Prostate gland (tissue), 2 donors: ENCODE results near the gene H6PD. TPM values are rescaled to one million over a fixed set of nuclear protein-coding genes. Genes with fewer than 3 reads are reported as not detected.

ENCODE experiments used
- DNase-seq: peaks from one replicate; pipeline ENCODE4 v3.0.0-alpha.2; 2019; ENCODE audit warnings: low spot score
- H3K27ac ChIP-seq, 2 donors: fragments of 200-600 bp; sonication (generic); 2 replicates each; pipeline ENCODE4 v1.5.1; 2017 to 2019
- H3K27me3 ChIP-seq: fragments of 200-600 bp; sonication (generic); replicated peaks from 2 replicates; pipeline ENCODE4 v1.5.1; 2019; ENCODE audit not compliant: insufficient read depth
- H3K36me3 ChIP-seq, 2 donors: fragments of 200-600 bp; sonication (generic); 1 replicate in 1 of 2; 2 replicates in 1 of 2; pipeline versions ENCODE4 v1.5.1 to v1.8.1; 2017 to 2019
- H3K4me1 ChIP-seq: fragments of 200-600 bp; sonication (generic); replicated peaks from 2 replicates; pipeline ENCODE4 v1.5.1; 2019
- H3K4me3 ChIP-seq, 2 donors: fragments of 200-600 bp; sonication (generic); 2 replicates each; pipeline ENCODE4 v1.5.1; 2017 to 2019
- H3K9me3 ChIP-seq: fragments of 200-600 bp; sonication (generic); 2 replicates; pipeline ENCODE4 v1.5.1; 2017
- POLR2A ChIP-seq: fragments of 450-650 bp; IDR thresholded peaks from one replicate; pipeline ENCODE4 v1.6.1; 2016; ENCODE audit warnings: antibody characterized with exemption, mild to moderate bottlenecking
- POLR2AphosphoS5 ChIP-seq: sonication (generic); formaldehyde crosslinking; IDR thresholded peaks from one replicate; pipeline ENCODE4 v1.6.1; 2017; ENCODE audit warnings: antibody characterized with exemption
- WGBS: methylation state at CpG from one replicate; pipeline ENCODE4 v1.1.5; 2018; 5-methylcytosine and 5-hydroxymethylcytosine counted together
- intact Hi-C: fragments of 100-400 bp; cut with DNase I; formaldehyde crosslinking; loops from one replicate; pipeline ENCODE4 v1.14.2; 2022
- total RNA-seq, 2 donors: library from RNA; depleted of rRNA; stranded (reverse); fragments of >200 nt; gene quantifications; one replicate each; pipeline ENCODE4 v1.1.0, GENCODE V29; 2016
- TF ChIP-seq, protein P1 (sequence below), 4 experiments: fragments of 200-600 bp in 2 of 4; fragments of 450-650 bp in 2 of 4; sonication (generic) in 2 of 4; IDR thresholded peaks; 1 replicate in 3 of 4; 2 replicates in 1 of 4; pipeline ENCODE4 v1.5.1; 2016 to 2019; ENCODE audit warnings: antibody characterized with exemption in 4 of 4, mild to moderate bottlenecking in 2 of 4, moderate library complexity in 2 of 4

Gene H6PD
- total RNA-seq, 2 donors from 2014 or later, result 52.8 to 88.8 TPM

DNA sequence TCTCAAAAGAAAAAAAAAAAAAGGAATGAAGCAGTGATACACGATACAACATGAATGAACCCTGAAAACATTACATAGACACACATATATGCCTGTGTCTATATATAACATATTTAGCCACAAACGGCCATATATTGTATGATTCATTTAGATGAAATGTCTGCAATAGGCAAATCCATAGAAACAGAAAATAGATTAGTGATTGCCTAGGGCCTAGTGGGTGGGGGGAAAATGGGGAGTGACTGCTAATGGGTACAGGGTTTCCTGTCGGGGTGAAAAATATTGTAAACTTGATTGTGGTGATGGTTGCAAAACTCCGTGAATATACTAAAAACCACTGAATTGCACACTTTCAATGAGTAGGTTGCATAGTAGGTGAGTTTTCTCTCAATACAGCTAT is 6.0 kb upstream of the H6PD start:
- WGBS, result 81% methylated on average over 4 of the region's 4 CpGs
- no peak overlapping the region for H3K4me3 ChIP-seq
- no peak for DNase-seq
- H3K27me3 ChIP-seq, result no peaks in the 10 kb centered on the region
- H3K27ac ChIP-seq, result no peak overlapping the region
- H3K9me3 ChIP-seq, result no peaks in the 10 kb centered on the region
- intact Hi-C loops, result no loop called here
- H3K36me3 ChIP-seq, result no peaks in the 10 kb centered on the region
- H3K4me1 ChIP-seq, result no peaks in the 10 kb centered on the region
- TF ChIP-seq, protein P1, sequence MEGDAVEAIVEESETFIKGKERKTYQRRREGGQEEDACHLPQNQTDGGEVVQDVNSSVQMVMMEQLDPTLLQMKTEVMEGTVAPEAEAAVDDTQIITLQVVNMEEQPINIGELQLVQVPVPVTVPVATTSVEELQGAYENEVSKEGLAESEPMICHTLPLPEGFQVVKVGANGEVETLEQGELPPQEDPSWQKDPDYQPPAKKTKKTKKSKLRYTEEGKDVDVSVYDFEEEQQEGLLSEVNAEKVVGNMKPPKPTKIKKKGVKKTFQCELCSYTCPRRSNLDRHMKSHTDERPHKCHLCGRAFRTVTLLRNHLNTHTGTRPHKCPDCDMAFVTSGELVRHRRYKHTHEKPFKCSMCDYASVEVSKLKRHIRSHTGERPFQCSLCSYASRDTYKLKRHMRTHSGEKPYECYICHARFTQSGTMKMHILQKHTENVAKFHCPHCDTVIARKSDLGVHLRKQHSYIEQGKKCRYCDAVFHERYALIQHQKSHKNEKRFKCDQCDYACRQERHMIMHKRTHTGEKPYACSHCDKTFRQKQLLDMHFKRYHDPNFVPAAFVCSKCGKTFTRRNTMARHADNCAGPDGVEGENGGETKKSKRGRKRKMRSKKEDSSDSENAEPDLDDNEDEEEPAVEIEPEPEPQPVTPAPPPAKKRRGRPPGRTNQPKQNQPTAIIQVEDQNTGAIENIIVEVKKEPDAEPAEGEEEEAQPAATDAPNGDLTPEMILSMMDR (IDR thresholded peaks at IDR 0.05), result no peak
- TF ChIP-seq POLR2AphosphoS5 (no peak), POLR2A (no peak)

GRCh38 chr1:9229549-9229948 is 5.0 kb upstream of the H6PD start:
- Histone ChIP-seq H3K9me3 (no peaks in the 10 kb centered on the region), H3K36me3 (no peaks in the 10 kb centered on the region), H3K4me1 (no peaks in the 10 kb centered on the region), H3K27me3 (no peaks in the 10 kb centered on the region), H3K4me3 (no peak overlapping the region), H3K27ac (no peak overlapping the region)
- 92% methylated on average over 6 of the region's 6 CpGs for WGBS
- no peak for DNase-seq
- TF ChIP-seq, protein P1 (IDR thresholded peaks at IDR 0.05), result no peak
- TF ChIP-seq POLR2AphosphoS5, result no peak
- TF ChIP-seq POLR2A, result no peak
- intact Hi-C loops, result no loop called here

GRCh38 chr1:9230869-9231533 is 3.6 kb upstream of the H6PD start:
- intact Hi-C loops, result no loop called here
- WGBS, result 90% methylated on average over 7 of the region's 7 CpGs
- no peaks in the 10 kb centered on the region for H3K27me3 ChIP-seq
- DNase-seq, result no peak
- H3K4me3 ChIP-seq, result no peak overlapping the region
- TF ChIP-seq POLR2A (no peak), POLR2AphosphoS5 (no peak)
- TF ChIP-seq, protein P1 (IDR thresholded peaks at IDR 0.05), result no peak
- peaks cover 5% of the 10 kb centered on the region for H3K4me1 ChIP-seq
- H3K9me3 ChIP-seq, result no peaks in the 10 kb centered on the region
- H3K27ac ChIP-seq, result no peak overlapping the region
- no peaks in the 10 kb centered on the region for H3K36me3 ChIP-seq

GRCh38 chr1:9231648-9232332 is 2.8 kb upstream of the H6PD start:
- no peak for DNase-seq
- H3K4me1 ChIP-seq, result peaks cover 11% of the 10 kb centered on the region
- no peaks in the 10 kb centered on the region for H3K36me3 ChIP-seq
- H3K27ac ChIP-seq, result no peak overlapping the region
- no peak for TF ChIP-seq POLR2AphosphoS5
- TF ChIP-seq, protein P1 (IDR thresholded peaks at IDR 0.05), result no peak
- TF ChIP-seq POLR2A, result no peak
- 55% methylated on average over 13 of the region's 13 CpGs for WGBS
- no peak overlapping the region for H3K4me3 ChIP-seq
- intact Hi-C loops, result no loop called here
- no peaks in the 10 kb centered on the region for H3K27me3 ChIP-seq
- no peaks in the 10 kb centered on the region for H3K9me3 ChIP-seq
